Ishikawa (cell line): ENCODE measurements around the gene FKBP15.

ENCODE experiments used
- CEBPB ChIP-seq: IDR thresholded peaks from 2 replicates; pipeline ENCODE4 v1.6.1; 2012
- CREB1 ChIP-seq: IDR thresholded peaks from 2 replicates; pipeline ENCODE4 v1.6.1; 2012; ENCODE audit warnings: low read depth
- EGR1 ChIP-seq: IDR thresholded peaks from 2 replicates; pipeline ENCODE4 v1.6.1; 2012
- EP300 ChIP-seq: IDR thresholded peaks from 2 replicates; pipeline ENCODE4 v1.6.1; 2012; ENCODE audit warnings: borderline replicate concordance
- FOXM1 ChIP-seq: IDR thresholded peaks from 2 replicates; pipeline ENCODE4 v1.6.1; 2012; ENCODE audit warnings: low read depth, borderline replicate concordance
- MAX ChIP-seq: IDR thresholded peaks from 2 replicates; pipeline ENCODE4 v1.6.1; 2012
- NFIC ChIP-seq: IDR thresholded peaks from 2 replicates; pipeline ENCODE4 v1.6.1; 2012
- RAD21 ChIP-seq: IDR thresholded peaks from 2 replicates; pipeline ENCODE4 v1.6.1; 2012; ENCODE audit warnings: low read depth
- REST ChIP-seq: IDR thresholded peaks from 2 replicates; pipeline ENCODE4 v1.6.1; 2012; ENCODE audit warnings: low read depth, mild to moderate bottlenecking
- TAF1 ChIP-seq: IDR thresholded peaks from 2 replicates; pipeline ENCODE4 v1.6.1; 2012; ENCODE audit warnings: low read depth, mild to moderate bottlenecking
- TCF12 ChIP-seq: IDR thresholded peaks from 2 replicates; pipeline ENCODE4 v1.6.1; 2012; ENCODE audit warnings: low read depth
- TEAD4 ChIP-seq: IDR thresholded peaks from 2 replicates; pipeline ENCODE4 v1.6.1; 2012
- YY1 ChIP-seq: IDR thresholded peaks from 2 replicates; pipeline ENCODE4 v1.6.1; 2012; ENCODE audit warnings: low read depth
- ZBTB7A ChIP-seq: IDR thresholded peaks from 2 replicates; pipeline ENCODE4 v1.6.1; 2012; ENCODE audit warnings: low read depth
- TF ChIP-seq, protein P1 (sequence below): IDR thresholded peaks from 2 replicates; pipeline ENCODE4 v1.6.1; 2012

The FKBP15 gene

GRCh38 chr9:113131689-113132151, 89.4 kb downstream of the FKBP15 start:
- TF ChIP-seq REST: peak; percentile 91
- no peak for TF ChIP-seq NFIC
- TF ChIP-seq FOXM1: no peak

GRCh38 chr9:113129884-113130283, 91.2 kb downstream of the FKBP15 start:
- TF ChIP-seq, protein P1, sequence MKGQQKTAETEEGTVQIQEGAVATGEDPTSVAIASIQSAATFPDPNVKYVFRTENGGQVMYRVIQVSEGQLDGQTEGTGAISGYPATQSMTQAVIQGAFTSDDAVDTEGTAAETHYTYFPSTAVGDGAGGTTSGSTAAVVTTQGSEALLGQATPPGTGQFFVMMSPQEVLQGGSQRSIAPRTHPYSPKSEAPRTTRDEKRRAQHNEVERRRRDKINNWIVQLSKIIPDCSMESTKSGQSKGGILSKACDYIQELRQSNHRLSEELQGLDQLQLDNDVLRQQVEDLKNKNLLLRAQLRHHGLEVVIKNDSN: no peak
- TF ChIP-seq TAF1: no peak
- TF ChIP-seq NFIC: no peak
- TF ChIP-seq MAX: no peak
- TF ChIP-seq TEAD4: no peak
- TF ChIP-seq ZBTB7A: no peak
- no peak for TF ChIP-seq RAD21
- no peak for TF ChIP-seq TCF12

DNA sequence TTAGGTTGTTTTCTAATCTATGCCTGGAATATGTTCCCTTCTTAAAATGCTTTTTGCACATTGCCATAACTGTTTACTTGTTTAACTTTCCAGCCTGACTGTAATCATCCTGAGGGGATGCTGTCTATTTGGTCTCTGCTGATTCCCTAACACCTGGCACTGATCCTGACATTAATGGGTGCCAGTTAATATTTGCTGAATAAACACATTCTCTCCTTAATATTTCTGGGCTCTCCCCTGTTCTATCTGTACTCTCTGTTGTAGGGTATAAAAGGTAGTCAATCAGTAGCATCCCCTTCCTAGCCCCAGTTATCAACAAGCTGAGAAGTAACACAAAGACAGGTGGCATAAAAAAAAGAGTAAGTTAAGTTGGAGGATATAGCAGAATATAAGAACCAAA, 91.6 kb downstream of the FKBP15 start:
- TF ChIP-seq, protein P1: no peak
- TF ChIP-seq TCF12 (no peak), EP300 (no peak), FOXM1 (no peak), MAX (no peak), TAF1 (no peak), NFIC (no peak), REST (no peak), CEBPB (no peak), EGR1 (no peak), TEAD4 (no peak), YY1 (no peak), ZBTB7A (no peak), CREB1 (no peak), RAD21 (no peak)

GRCh38 chr9:113125386-113126035, 95.6 kb downstream of the FKBP15 start:
- TF ChIP-seq ZBTB7A (no peak), TCF12 (no peak), CREB1 (no peak), YY1 (no peak), EGR1 (no peak), EP300 (no peak), REST (no peak), TAF1 (no peak), MAX (no peak), TEAD4 (no peak), RAD21 (no peak), FOXM1 (no peak), CEBPB (no peak), NFIC (no peak)
- TF ChIP-seq, protein P1: no peak
